NCI-H1436 treated with DMSO at 0.1 percent for 48 hours (cell line): Measurements from ENCODE around the gene PCSK1N.

Experiments
- DNase-seq: peaks from one replicate; lab custom pipeline; 2025; lab: John Stamatoyannopoulos, UW

PCSK1N gene

DNA sequence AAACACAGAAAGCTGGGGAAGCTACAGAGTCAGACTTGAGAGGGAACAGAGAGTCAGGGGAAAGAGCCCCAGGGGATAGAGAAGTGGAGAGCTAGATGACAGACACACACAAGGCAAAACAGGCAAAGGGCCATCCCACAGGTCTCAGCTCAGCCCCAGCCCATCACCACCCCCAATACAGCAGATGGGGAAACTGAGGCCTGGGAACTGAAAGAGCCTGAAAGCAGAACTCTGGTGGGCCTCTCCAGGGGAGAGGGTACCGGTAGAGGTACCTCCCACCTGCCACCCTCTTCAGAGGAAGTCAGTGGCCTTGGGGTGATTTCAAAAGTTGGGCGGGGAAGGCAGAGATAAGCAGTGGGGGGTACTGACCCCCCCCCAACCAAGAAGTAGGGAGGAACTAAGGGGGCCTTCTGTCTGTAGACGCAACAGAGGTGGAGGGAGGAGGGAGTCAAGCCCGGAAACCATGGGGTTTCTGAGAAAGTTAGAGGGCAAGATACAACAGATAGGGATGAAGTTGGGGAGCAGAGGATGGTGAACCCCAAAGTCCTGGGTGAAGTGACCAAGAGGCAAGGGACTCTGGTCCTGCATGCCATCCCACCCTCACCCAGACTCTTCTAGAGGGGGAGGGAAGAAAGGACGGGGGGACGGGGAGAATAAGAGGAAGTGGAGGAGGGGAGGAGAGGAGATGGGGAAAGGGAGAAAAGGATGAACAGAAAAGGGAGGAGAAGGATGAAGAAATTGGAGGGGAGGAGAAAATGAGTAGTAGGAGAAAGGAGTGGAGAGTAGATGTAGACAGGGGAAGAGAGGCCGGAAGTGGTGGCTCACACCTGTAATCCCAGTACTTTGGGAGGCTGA is 45.8 kb downstream of the PCSK1N start:
- DNase-seq, result no peak

DNA sequence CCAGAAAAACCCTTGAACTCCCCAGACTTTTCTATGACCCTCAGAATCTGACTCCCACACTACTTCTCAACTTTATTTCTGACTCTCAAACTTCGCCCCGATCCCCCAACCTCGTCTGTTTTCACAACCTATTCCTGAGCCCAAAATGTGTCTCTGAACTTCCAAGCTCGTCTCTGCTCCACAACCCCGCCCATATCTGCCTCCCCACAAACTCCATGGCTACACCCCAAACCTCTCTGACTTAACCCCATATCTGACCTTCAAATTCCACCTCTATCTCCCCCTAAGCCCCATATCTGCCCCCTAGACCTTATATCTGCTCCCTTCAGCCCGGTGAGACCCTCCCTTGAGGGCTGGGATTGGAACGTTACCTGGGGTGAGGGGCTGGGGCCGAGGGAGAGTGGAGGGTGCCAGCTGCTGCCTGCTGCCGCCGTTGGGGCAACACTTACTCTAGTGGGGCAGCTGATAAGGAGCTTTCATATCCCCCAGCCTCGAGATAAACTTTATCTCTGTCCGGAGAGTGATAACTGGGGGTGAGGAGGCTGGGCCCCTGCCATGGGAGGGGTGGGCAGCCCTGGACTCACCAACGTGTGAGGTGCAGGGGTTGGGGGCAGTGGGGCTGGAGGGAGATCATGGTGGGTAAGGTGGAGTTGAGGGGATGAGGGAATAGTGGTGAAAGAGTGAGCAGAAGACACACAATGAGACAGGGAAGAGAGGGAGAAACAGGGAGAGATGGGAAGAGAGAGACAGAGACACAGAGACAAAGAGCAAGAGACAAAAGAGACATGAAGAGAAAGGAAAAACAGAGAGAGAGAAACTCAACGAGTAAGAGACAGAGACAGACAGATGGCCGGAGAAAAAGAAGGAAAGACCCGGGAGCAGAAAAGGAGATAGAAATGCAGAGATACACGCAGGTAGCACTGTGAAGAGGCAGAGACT is 47.6 kb downstream of the PCSK1N start:
- DNase-seq, result no peak

DNA sequence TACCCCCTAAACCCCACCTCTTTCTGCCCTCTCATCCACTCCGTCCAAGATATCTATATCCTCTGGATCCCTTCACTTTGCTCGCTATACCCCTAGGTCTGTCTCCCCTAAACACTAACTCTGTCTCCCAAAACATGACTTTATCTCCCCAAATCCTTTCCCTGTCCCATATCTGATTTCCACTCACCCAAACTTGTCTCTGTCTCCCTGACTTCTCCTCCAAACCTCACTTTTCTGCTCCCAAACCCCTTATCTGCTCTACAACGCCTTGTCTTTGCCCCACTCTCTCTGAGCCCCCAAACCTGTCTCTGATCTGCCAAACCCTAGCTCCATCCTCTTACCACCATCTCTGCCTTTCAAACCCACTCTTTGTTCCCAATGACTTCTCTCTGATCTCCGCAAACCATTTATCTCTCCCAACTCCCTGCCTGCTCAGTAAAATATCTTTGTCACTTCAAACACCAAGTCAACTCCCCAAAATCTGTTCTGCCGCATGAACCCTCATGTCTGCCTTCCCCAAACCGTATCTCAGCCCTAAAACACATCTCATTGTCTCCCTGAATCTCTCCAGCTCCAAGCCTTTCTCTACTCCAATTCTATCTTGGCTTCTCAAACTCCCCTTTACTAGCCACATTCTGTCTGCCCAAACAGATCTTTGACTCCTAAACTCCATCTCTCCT is 48.4 kb downstream of the PCSK1N start:
- no peak for DNase-seq

DNA sequence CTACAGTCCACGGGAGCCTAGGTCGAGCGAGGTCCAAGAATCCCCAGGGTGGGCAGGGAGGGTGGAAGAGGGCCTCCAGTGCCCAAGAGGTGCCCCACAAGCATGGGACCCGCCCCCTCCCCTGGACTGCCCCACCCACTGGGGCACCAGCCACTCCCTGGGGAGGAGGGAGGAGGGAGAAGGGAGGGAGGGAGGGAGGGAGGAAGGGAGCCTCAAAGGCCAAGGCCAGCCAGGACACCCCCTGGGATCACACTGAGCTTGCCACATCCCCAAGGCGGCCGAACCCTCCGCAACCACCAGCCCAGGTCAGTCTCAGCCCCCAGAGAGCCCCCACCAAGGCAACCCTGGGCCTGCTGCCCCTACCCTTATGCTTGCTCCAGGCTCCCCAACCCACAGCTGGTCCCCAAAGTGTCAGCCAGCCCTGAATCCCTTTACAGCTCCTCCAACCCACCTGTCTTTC is 49.0 kb downstream of the PCSK1N start, which contains the start of gene GATA1:
Gene GATA1 (plus strand): TSS at position 250 of the 460 bp plus-strand sequence. CDS start 4,520 bp downstream, outside the sequence.
- DNase-seq, result no peak

GRCh38 chrX:48785540-48786214 is 49.7 kb downstream of the PCSK1N start:
- no peak for DNase-seq

DNA sequence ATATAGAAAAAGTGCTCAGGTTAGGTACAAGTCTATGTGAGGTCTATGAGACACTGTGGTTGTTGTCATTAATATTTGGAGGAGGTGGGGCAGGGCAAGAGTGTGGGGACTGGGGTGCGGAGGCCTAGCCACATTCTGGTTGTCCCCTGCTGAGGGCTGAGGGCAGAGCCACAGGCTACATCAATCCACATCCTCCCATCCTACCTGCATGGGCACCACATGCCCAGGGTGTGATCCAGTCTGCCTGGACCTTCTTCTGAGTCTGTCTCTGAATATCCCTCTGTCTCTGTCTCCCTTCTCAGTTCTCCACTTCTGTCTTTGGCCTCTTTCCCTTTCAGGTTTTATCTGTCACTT is 50.2 kb downstream of the PCSK1N start:
- no peak for DNase-seq

DNA sequence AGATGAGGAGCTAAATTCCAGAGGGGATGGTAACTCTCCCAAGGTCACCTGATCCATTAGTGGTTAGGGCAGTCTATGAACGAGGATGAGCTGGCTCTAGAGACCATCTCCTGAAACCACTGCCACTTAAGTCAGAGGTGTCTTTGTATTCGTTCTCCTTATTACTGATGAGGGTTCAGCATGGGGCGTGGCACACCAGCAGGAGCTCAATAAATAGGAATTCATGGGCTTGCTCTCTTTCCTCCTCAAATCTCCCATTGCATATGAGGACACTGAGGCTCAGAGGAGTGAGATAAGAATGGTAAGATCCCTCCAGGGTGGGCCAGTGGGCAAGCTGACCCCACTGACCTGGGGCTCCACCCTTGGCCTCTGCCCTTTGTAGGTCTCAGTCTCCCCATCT is 50.7 kb downstream of the PCSK1N start:
- DNase-seq, result no peak

- no peak for DNase-seq
These were observed 52.6 kb downstream of the PCSK1N start for GRCh38 chrX:48782795-48783194.

DNA sequence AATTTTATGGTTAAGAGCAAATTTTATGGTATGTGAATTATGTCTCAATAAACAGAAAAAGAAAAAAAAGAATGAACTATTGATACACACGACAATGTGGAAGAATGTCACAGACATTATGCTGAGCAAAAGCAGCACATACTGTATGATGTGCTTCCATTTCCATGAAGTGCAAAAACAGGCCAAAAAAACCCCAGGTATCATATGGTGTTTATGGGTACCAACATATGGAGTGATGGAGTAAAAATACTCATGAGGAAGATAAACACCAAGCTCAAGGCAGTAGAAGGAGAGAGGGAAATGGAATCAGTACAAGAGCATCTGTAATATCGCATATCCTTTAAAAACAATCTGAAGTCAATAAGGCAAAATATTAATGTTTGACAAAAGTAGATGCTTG is 53.2 kb downstream of the PCSK1N start:
- DNase-seq, result no peak

- DNase-seq, result no peak
These were observed 53.7 kb downstream of the PCSK1N start for GRCh38 chrX:48781705-48782104.
